HepG2 (cell line): Measurements from ENCODE around the gene RAB15. TPM values are rescaled to one million over a fixed set of nuclear protein-coding genes. Genes with fewer than 3 reads are reported as not detected.
A peak's percentile ranks its signal among the peaks of the same experiment; 100 is the strongest.

Experiments
- ATAC-seq: fragments of 200-7000 bp; cut with Tn5 transposase; 3 replicates; pipeline ENCODE4 v1.9.1; 2020; ENCODE audit warnings: mild to moderate bottlenecking, moderate library complexity
- BruUV-seq: library from RNA; stranded (reverse); fragments of 400-500 nt; replicated peaks from 2 replicates; lab custom pipeline; 2021; lab: Mats Ljungman, UMichigan
- CTCF ChIA-PET: fragments of 300-600 bp; formaldehyde crosslinking; extraction: SDS; loops from one replicate; lab custom pipeline; 2021; ENCODE audit warnings: low total read pairs, inconsistent platforms, low intra/inter-chr PET ratio; lab: Yijun Ruan, JAX
- POLR2A ChIA-PET: fragments of 350-600 bp; sonication (Branson Sonifier 250); formaldehyde crosslinking; loops from one replicate; lab custom pipeline; 2020; ENCODE audit warnings: antibody characterized with exemption, inconsistent platforms; lab: Yijun Ruan, JAX
- DNase-seq: peaks from one replicate; pipeline ENCODE4 v3.0.0-alpha.2; 2015; ENCODE audit warnings: low spot score
- FAIRE-seq: peaks from 3 replicates; lab custom pipeline; 2011; peaks lifted over from hg19 to GRCh38; lab: Jason Lieb, UNC
- H2AFZ ChIP-seq: one replicate; pipeline ENCODE4 v1.6.1; 2011; ENCODE audit warnings: low read length, inconsistent platforms
- H3K27ac ChIP-seq: fragments of 300-600 bp; 3 replicates; pipeline ENCODE4 v1.8.0; 2011; ENCODE audit warnings: mixed run types, mild to moderate bottlenecking, mixed read lengths, low read length, inconsistent platforms; ENCODE audit not compliant: insufficient read depth; ENCODE audit errors: extremely low read length
- H3K27me3 ChIP-seq, 2 experiments: fragments of 200-600 bp in 1 of 2; 2 replicates in 1 of 2; 3 replicates in 1 of 2; pipeline versions ENCODE4 v1.6.0 to v1.8.0; 2011; ENCODE audit warnings: low read length in 2 of 2, mild to moderate bottlenecking in 2 of 2, moderate library complexity in 2 of 2, inconsistent platforms in 1 of 2; ENCODE audit not compliant: insufficient read depth in 2 of 2, control insufficient read depth in 1 of 2
- H3K36me3 ChIP-seq, 2 experiments: fragments of 200-600 bp in 1 of 2; replicated peaks in 1 of 2; 2 replicates in 1 of 2; 3 replicates in 1 of 2; pipeline versions ENCODE4 v1.5.1 to v1.8.0; 2011; ENCODE audit warnings: low read length in 2 of 2, inconsistent platforms in 1 of 2; ENCODE audit not compliant: insufficient read depth in 2 of 2, control insufficient read depth in 1 of 2
- H3K4me1 ChIP-seq: 2 replicates; pipeline ENCODE4 v1.5.1; 2012; ENCODE audit warnings: low read length, inconsistent platforms; ENCODE audit not compliant: insufficient read depth
- H3K4me2 ChIP-seq: 2 replicates; pipeline ENCODE4 v1.6.0; 2011; ENCODE audit warnings: low read depth, low read length, inconsistent platforms
- H3K4me3 ChIP-seq, 3 experiments: fragments of 200-600 bp in 1 of 3; sonication (generic), shearing (Covaris generic) in 1 of 3; replicated peaks in 1 of 3; 2 replicates each; pipeline ENCODE4 v1.5.1; 2011 to 2016; ENCODE audit warnings: low read length in 3 of 3, inconsistent platforms in 2 of 3, low read depth in 2 of 3, mild to moderate bottlenecking in 2 of 3, control low read depth in 1 of 3, mixed read lengths in 1 of 3; ENCODE audit not compliant: insufficient read depth in 1 of 3
- H3K79me2 ChIP-seq: one replicate; pipeline ENCODE4 v1.6.1; 2011; ENCODE audit warnings: low read length, inconsistent platforms; ENCODE audit not compliant: insufficient read depth
- H3K9ac ChIP-seq: 2 replicates; pipeline ENCODE4 v1.6.0; 2011; ENCODE audit warnings: mild to moderate bottlenecking, low read depth, low read length, inconsistent platforms; ENCODE audit not compliant: insufficient read depth
- H3K9me3 ChIP-seq: 2 replicates; pipeline ENCODE4 v1.5.1; 2012; ENCODE audit warnings: mild to moderate bottlenecking, low read length
- H4K20me1 ChIP-seq: 2 replicates; pipeline ENCODE4 v1.6.0; 2011; ENCODE audit warnings: inconsistent platforms, mild to moderate bottlenecking, low read length, moderate library complexity; ENCODE audit not compliant: insufficient read depth
- ATM ChIP-seq: fragments of 450-650 bp; IDR thresholded peaks from 2 replicates; pipeline ENCODE4 v1.7.1; 2017; ENCODE audit warnings: mild to moderate bottlenecking, borderline replicate concordance
- ATRX ChIP-seq: sonication (generic); formaldehyde crosslinking; IDR thresholded peaks from 2 replicates; pipeline ENCODE4 v1.4.0; 2020; ENCODE audit warnings: missing genetic modification reagents, borderline replicate concordance
- DR1 ChIP-seq: sonication (generic); formaldehyde crosslinking; IDR thresholded peaks from 2 replicates; pipeline ENCODE4 v1.8.0; 2021; ENCODE audit warnings: mild to moderate bottlenecking, missing genetic modification reagents, inconsistent platforms
- MIER2 ChIP-seq: IDR thresholded peaks from 2 replicates; pipeline ENCODE4 v1.6.1; 2016; ENCODE audit warnings: missing biosample characterization, missing genetic modification reagents
- POLR2AphosphoS5 ChIP-seq: IDR thresholded peaks from 2 replicates; pipeline ENCODE4 v1.6.1; 2012; ENCODE audit warnings: low read depth, low read length
- TEAD2 ChIP-seq: sonication (generic); formaldehyde crosslinking; IDR thresholded peaks from 2 replicates; pipeline ENCODE4 v1.9.0; 2021; ENCODE audit warnings: missing genetic modification reagents
- ZMYM4 ChIP-seq: sonication (generic); formaldehyde crosslinking; IDR thresholded peaks from 2 replicates; pipeline ENCODE4 v1.8.1; 2023; ENCODE audit warnings: mild to moderate bottlenecking, missing genetic modification reagents
- ZNF256 ChIP-seq: sonication (generic); formaldehyde crosslinking; conservative IDR thresholded peaks from 2 replicates; pipeline ENCODE4 v1.4.0; 2020; ENCODE audit warnings: missing genetic modification reagents
- ZNF432 ChIP-seq: sonication (generic); formaldehyde crosslinking; IDR thresholded peaks from 2 replicates; pipeline ENCODE4 v1.5.0; 2020; ENCODE audit warnings: missing genetic modification reagents, mild to moderate bottlenecking, borderline replicate concordance
- ZNF468 ChIP-seq: sonication (generic); formaldehyde crosslinking; IDR thresholded peaks from 2 replicates; pipeline ENCODE4 v1.8.0; 2022; ENCODE audit warnings: mild to moderate bottlenecking, moderate library complexity, missing genetic modification reagents
- ZNF629 ChIP-seq: sonication (generic); formaldehyde crosslinking; conservative IDR thresholded peaks from 2 replicates; pipeline ENCODE4 v1.5.0; 2020; ENCODE audit warnings: missing genetic modification reagents
- ZNF660 ChIP-seq: sonication (generic); formaldehyde crosslinking; IDR thresholded peaks from 2 replicates; pipeline ENCODE4 v1.5.1; 2020; ENCODE audit warnings: mild to moderate bottlenecking, low read depth, missing genetic modification reagents, borderline replicate concordance
- ZNF749 ChIP-seq: sonication (generic); formaldehyde crosslinking; IDR thresholded peaks from 2 replicates; pipeline ENCODE4 v1.8.0; 2022; ENCODE audit warnings: mild to moderate bottlenecking, missing genetic modification reagents, moderate library complexity, borderline replicate concordance
- ZNF776 ChIP-seq: sonication (generic); formaldehyde crosslinking; IDR thresholded peaks from 2 replicates; pipeline ENCODE4 v1.4.0; 2020; ENCODE audit warnings: mild to moderate bottlenecking, missing genetic modification reagents
- WGBS: methylation state at CpG from one replicate; pipeline ENCODE4 v1.1.6; 2017; ENCODE audit warnings: low lambda C conversion rate; 5-methylcytosine and 5-hydroxymethylcytosine counted together
- in situ Hi-C: cut with HindIII; loops from 2 replicates; pipeline ENCODE4 v1.10.0; 2017; ENCODE audit warnings: low pct_unique_long_range_greater_than_20kb; ENCODE audit not compliant: extremely low pct_ligation_motif_present
- intact Hi-C: fragments of 100-400 bp; cut with micrococcal nuclease; formaldehyde crosslinking; loops from one replicate; pipeline ENCODE4 v1.10.0; 2022; ENCODE audit not compliant: unreplicated experiment
- polyA plus RNA-seq, 8 experiments: library from polyadenylated mRNA; depleted of rRNA in 3 of 8; stranded (reverse) in 7 of 8; unstranded in 1 of 8; fragments of >200 nt; fragmentation: Illumina TruSeq in 4 of 8; extraction: Trizol in 4 of 8; gene quantifications; 2 replicates each; pipeline versions ENCODE4 v1.2.1 to v1.2.3, GENCODE V29; 2011 to 2016; ENCODE audit warnings: low read depth in 4 of 8, missing spikeins in 1 of 8, mixed read lengths in 1 of 8; ENCODE audit not compliant: insufficient read depth in 1 of 8
- total RNA-seq, 5 experiments: library from RNA; depleted of rRNA; stranded (reverse); fragments of >200 nt; fragmentation: Illumina TruSeq; extraction: Trizol; gene quantifications; 2 replicates each; pipeline ENCODE4 v1.2.3, GENCODE V29; 2016; ENCODE audit warnings: low read depth in 1 of 5
- TF ChIP-seq, protein P1 (sequence below): sonication (generic); formaldehyde crosslinking; IDR thresholded peaks from 2 replicates; pipeline ENCODE4 v1.4.0; 2020; ENCODE audit warnings: missing genetic modification reagents
- TF ChIP-seq, protein P2 (sequence below): fragments of 450-650 bp; IDR thresholded peaks from 2 replicates; pipeline ENCODE4 v1.6.1; 2016
- TF ChIP-seq, protein P3 (sequence below): sonication (generic); formaldehyde crosslinking; IDR thresholded peaks from 2 replicates; pipeline ENCODE4 v1.5.0; 2020; ENCODE audit warnings: missing genetic modification reagents
- TF ChIP-seq, protein P4 (sequence below): sonication (generic); formaldehyde crosslinking; IDR thresholded peaks from 2 replicates; pipeline ENCODE4 v1.5.0; 2020; ENCODE audit warnings: missing genetic modification reagents, mild to moderate bottlenecking, borderline replicate concordance
- TF ChIP-seq, protein P5 (sequence below): sonication (generic); formaldehyde crosslinking; IDR thresholded peaks from 2 replicates; pipeline ENCODE4 v1.5.0; 2020; ENCODE audit warnings: mild to moderate bottlenecking, missing genetic modification reagents, moderate library complexity

The RAB15 gene
- total and polyA plus RNA-seq, 2 of the 13 experiments (the other 11 are each of a cell fraction or from before 2014, with no cell fraction given): 7.4 to 18.5 TPM

DNA sequence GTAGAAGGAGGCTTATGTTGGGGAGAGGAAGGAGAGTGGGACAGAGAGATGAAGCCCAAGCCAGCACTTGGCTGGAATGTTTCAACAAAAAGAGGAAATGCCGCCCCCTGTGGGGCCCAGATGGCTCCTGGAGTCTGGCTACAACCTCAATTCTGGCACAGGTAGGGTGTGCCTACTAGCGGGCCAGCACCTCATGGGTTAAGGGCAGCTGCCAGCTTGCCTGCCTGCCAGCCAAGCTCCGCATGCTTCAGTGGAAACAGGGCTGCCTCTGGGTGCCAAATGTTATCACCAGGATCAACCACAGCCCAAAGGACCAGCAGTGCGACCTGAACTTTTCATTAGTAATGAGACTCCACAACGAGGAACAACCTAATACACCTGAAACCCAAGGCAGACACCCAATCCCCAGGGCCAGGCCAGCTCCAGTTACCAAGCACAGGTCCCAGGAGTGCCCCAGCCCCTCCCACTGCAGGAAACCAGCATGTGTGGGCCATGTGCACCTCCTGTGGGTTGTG is 11.3 kb downstream of the RAB15 start:
- POLR2A ChIA-PET: interaction anchor here (1.5 kb wide), 1 partner anchor 18 kb away, joined by 3 read pairs; the partner anchor contains the start of gene GPX2
- TF ChIP-seq, protein P1, sequence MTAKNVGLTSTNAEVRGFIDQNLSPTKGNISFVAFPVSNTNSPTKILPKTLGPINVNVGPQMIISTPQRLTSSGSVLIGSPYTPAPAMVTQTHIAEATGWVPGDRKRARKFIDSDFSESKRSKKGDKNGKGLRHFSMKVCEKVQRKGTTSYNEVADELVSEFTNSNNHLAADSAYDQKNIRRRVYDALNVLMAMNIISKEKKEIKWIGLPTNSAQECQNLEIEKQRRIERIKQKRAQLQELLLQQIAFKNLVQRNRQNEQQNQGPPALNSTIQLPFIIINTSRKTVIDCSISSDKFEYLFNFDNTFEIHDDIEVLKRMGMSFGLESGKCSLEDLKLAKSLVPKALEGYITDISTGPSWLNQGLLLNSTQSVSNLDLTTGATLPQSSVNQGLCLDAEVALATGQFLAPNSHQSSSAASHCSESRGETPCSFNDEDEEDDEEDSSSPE (CRISPR knock-in tag): no peak
- TF ChIP-seq TEAD2 (CRISPR knock-in tag) (no peak), ZMYM4 (CRISPR knock-in tag) (no peak), ATRX (CRISPR knock-in tag) (no peak), ZNF432 (CRISPR knock-in tag) (no peak), ZNF776 (CRISPR knock-in tag) (no peak), ZNF749 (CRISPR knock-in tag) (no peak), MIER2 (CRISPR knock-in tag) (no peak), ZNF468 (CRISPR knock-in tag) (no peak), POLR2AphosphoS5 (no peak), ZNF629 (CRISPR knock-in tag) (no peak), ZNF660 (no peak), ZNF256 (CRISPR knock-in tag) (no peak), DR1 (CRISPR knock-in tag) (no peak), ATM (no peak)
- TF ChIP-seq, protein P2, sequence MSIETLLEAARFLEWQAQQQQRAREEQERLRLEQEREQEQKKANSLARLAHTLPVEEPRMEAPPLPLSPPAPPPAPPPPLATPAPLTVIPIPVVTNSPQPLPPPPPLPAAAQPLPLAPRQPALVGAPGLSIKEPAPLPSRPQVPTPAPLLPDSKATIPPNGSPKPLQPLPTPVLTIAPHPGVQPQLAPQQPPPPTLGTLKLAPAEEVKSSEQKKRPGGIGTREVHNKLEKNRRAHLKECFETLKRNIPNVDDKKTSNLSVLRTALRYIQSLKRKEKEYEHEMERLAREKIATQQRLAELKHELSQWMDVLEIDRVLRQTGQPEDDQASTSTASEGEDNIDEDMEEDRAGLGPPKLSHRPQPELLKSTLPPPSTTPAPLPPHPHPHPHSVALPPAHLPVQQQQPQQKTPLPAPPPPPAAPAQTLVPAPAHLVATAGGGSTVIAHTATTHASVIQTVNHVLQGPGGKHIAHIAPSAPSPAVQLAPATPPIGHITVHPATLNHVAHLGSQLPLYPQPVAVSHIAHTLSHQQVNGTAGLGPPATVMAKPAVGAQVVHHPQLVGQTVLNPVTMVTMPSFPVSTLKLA: peak; percentile 17; the same call in 1 of the 2 replicates
- TF ChIP-seq, protein P3, sequence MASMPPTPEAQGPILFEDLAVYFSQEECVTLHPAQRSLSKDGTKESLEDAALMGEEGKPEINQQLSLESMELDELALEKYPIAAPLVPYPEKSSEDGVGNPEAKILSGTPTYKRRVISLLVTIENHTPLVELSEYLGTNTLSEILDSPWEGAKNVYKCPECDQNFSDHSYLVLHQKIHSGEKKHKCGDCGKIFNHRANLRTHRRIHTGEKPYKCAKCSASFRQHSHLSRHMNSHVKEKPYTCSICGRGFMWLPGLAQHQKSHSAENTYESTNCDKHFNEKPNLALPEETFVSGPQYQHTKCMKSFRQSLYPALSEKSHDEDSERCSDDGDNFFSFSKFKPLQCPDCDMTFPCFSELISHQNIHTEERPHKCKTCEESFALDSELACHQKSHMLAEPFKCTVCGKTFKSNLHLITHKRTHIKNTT: no peak
- TF ChIP-seq, protein P4, sequence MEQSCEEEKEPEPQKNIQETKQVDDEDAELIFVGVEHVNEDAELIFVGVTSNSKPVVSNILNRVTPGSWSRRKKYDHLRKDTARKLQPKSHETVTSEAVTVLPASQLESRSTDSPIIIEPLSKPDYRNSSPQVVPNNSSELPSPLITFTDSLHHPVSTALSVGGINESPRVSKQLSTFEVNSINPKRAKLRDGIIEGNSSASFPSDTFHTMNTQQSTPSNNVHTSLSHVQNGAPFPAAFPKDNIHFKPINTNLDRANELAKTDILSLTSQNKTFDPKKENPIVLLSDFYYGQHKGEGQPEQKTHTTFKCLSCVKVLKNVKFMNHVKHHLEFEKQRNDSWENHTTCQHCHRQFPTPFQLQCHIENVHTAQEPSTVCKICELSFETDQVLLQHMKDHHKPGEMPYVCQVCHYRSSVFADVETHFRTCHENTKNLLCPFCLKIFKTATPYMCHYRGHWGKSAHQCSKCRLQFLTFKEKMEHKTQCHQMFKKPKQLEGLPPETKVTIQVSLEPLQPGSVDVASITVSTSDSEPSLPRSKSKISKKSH (CRISPR knock-in tag): no peak
- TF ChIP-seq, protein P5, sequence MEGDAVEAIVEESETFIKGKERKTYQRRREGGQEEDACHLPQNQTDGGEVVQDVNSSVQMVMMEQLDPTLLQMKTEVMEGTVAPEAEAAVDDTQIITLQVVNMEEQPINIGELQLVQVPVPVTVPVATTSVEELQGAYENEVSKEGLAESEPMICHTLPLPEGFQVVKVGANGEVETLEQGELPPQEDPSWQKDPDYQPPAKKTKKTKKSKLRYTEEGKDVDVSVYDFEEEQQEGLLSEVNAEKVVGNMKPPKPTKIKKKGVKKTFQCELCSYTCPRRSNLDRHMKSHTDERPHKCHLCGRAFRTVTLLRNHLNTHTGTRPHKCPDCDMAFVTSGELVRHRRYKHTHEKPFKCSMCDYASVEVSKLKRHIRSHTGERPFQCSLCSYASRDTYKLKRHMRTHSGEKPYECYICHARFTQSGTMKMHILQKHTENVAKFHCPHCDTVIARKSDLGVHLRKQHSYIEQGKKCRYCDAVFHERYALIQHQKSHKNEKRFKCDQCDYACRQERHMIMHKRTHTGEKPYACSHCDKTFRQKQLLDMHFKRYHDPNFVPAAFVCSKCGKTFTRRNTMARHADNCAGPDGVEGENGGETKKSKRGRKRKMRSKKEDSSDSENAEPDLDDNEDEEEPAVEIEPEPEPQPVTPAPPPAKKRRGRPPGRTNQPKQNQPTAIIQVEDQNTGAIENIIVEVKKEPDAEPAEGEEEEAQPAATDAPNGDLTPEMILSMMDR (CRISPR knock-in tag): peak; percentile 42

More for the DNA sequence above, 11.3 kb downstream of the RAB15 start:
- no peak for FAIRE-seq
- H3K36me3 ChIP-seq: no peaks in the 10 kb centered on the region
- BruUV-seq: no TSS peak
- no peak overlapping the region for H3K27ac ChIP-seq
- H3K4me2 ChIP-seq: no peak overlapping the region
- no peak for DNase-seq
- H3K79me2 ChIP-seq: no peaks in the 10 kb centered on the region
- H3K4me3 ChIP-seq: no peak overlapping the region
- peaks cover 7% of the 10 kb centered on the region for H3K4me1 ChIP-seq
- 85% methylated on average over 3 of the region's 5 CpGs for WGBS
- no peak overlapping the region for H2AFZ ChIP-seq
- intact Hi-C loops (no loop called here), in situ Hi-C loops (no loop called here)
- H3K9ac ChIP-seq: no peak overlapping the region
- no peaks in the 10 kb centered on the region for H3K9me3 ChIP-seq
- H3K27me3 ChIP-seq: no peaks in the 10 kb centered on the region
- no peaks in the 10 kb centered on the region for H4K20me1 ChIP-seq
- CTCF ChIA-PET: no interaction called here
- peak; percentile 79 for ATAC-seq
